IMR-90 (cell line): ENCODE measurements around the gene CDC7. TPM values are rescaled to one million over a fixed set of nuclear protein-coding genes. Genes with fewer than 3 reads are reported as not detected.

ENCODE experiments used
- ATAC-seq: fragments of 200-7000 bp; cut with Tn5 transposase; 2 replicates; pipeline ENCODE4 v1.9.1; 2020; ENCODE audit warnings: low read depth, mild to moderate bottlenecking, moderate library complexity
- BruUV-seq: library from RNA; stranded (reverse); fragments of 400-500 nt; replicated peaks from 2 replicates; lab custom pipeline; 2021; lab: Mats Ljungman, UMichigan
- CTCF ChIA-PET: fragments of 300-600 bp; formaldehyde crosslinking; extraction: SDS; loops from one replicate; lab custom pipeline; 2021; ENCODE audit warnings: antibody characterized with exemption; lab: Yijun Ruan, JAX
- POLR2A ChIA-PET: fragments of 300-600 bp; sonication (Branson Sonifier 250); formaldehyde crosslinking; loops from one replicate; lab custom pipeline; 2022; ENCODE audit warnings: antibody characterized with exemption; ENCODE audit not compliant: unreplicated experiment; lab: Charles Lee
- DNase-seq: peaks from one replicate; pipeline ENCODE4 v3.0.0; 2013
- H2AFZ ChIP-seq: replicated peaks from 2 replicates; pipeline ENCODE3; 2013; ENCODE audit warnings: low read length, mild to moderate bottlenecking; ENCODE audit not compliant: poor library complexity
- H2AK5ac ChIP-seq: 2 replicates; pipeline ENCODE4 v1.6.1; 2013; ENCODE audit warnings: low read depth, low read length, inconsistent platforms
- H2AK9ac ChIP-seq: replicated peaks from 2 replicates; pipeline ENCODE3; 2013; ENCODE audit warnings: mild to moderate bottlenecking, low read depth, low read length, moderate library complexity; ENCODE audit not compliant: poor library complexity
- H2BK120ac ChIP-seq: 2 replicates; pipeline ENCODE4 v1.6.1; 2013; ENCODE audit warnings: low read depth, low read length, inconsistent platforms
- H2BK15ac ChIP-seq: 3 replicates; pipeline ENCODE4 v1.6.1; 2013; ENCODE audit warnings: low read depth, low read length, inconsistent platforms
- H2BK20ac ChIP-seq: 2 replicates; pipeline ENCODE4 v1.6.1; 2013; ENCODE audit warnings: low read depth, mild to moderate bottlenecking, inconsistent platforms, low read length, moderate library complexity
- H2BK5ac ChIP-seq: 2 replicates; pipeline ENCODE4 v1.6.1; 2013; ENCODE audit warnings: mild to moderate bottlenecking, low read depth, low read length, inconsistent platforms; ENCODE audit not compliant: poor library complexity, severe bottlenecking
- H3K14ac ChIP-seq: replicated peaks from 2 replicates; pipeline ENCODE4 v1.6.1; 2013; ENCODE audit warnings: low read depth, low read length, inconsistent platforms
- H3K18ac ChIP-seq: 2 replicates; pipeline ENCODE4 v1.6.1; 2013; ENCODE audit warnings: low read depth, low read length, control low read depth
- H3K23ac ChIP-seq: 2 replicates; pipeline ENCODE4 v1.6.1; 2013; ENCODE audit warnings: low read depth, low read length, inconsistent platforms
- H3K27ac ChIP-seq: 2 replicates; pipeline ENCODE4 v1.5.1; 2013; ENCODE audit warnings: mild to moderate bottlenecking, control low read depth, low read length; ENCODE audit not compliant: insufficient read depth
- H3K27me3 ChIP-seq: 2 replicates; pipeline ENCODE4 v1.6.1; 2013; ENCODE audit warnings: low read length; ENCODE audit not compliant: control insufficient read depth, insufficient read depth
- H3K36me3 ChIP-seq: 2 replicates; pipeline ENCODE4 v1.6.1; 2013; ENCODE audit warnings: low read length, mixed read lengths; ENCODE audit not compliant: control insufficient read depth, insufficient read depth
- H3K4ac ChIP-seq: 2 replicates; pipeline ENCODE4 v1.6.1; 2013; ENCODE audit warnings: low read depth, low read length, inconsistent platforms
- H3K4me1 ChIP-seq: 2 replicates; pipeline ENCODE4 v1.6.1; 2013; ENCODE audit warnings: low read length, mixed read lengths; ENCODE audit not compliant: control insufficient read depth, insufficient read depth
- H3K4me2 ChIP-seq: 2 replicates; pipeline ENCODE4 v1.6.1; 2013; ENCODE audit warnings: low read depth, mild to moderate bottlenecking, control low read depth, low read length, moderate library complexity
- H3K4me3 ChIP-seq: 2 replicates; pipeline ENCODE4 v1.5.1; 2013; ENCODE audit warnings: low read depth, mild to moderate bottlenecking, control low read depth, low read length, moderate library complexity; ENCODE audit not compliant: insufficient read depth
- H3K56ac ChIP-seq: 2 replicates; pipeline ENCODE4 v1.6.1; 2013; ENCODE audit warnings: low read length, inconsistent platforms; ENCODE audit not compliant: insufficient read depth; ENCODE audit errors: extremely low read depth
- H3K79me1 ChIP-seq, 2 experiments: 2 replicates each; pipeline ENCODE4 v1.6.1; 2013; ENCODE audit warnings: low read length in 2 of 2, inconsistent platforms in 1 of 2, low read depth in 1 of 2
- H3K9ac ChIP-seq: 2 replicates; pipeline ENCODE4 v1.6.1; 2013; ENCODE audit warnings: low read depth, low read length, control low read depth
- H3K9me1 ChIP-seq: 2 replicates; pipeline ENCODE4 v1.6.1; 2013; ENCODE audit warnings: low read length, inconsistent platforms; ENCODE audit not compliant: insufficient read depth
- H3K9me3 ChIP-seq: 2 replicates; pipeline ENCODE4 v1.6.1; 2013; ENCODE audit warnings: low read length; ENCODE audit not compliant: control insufficient read depth, insufficient read depth
- H4K20me1 ChIP-seq: 2 replicates; pipeline ENCODE4 v1.6.1; 2013; ENCODE audit warnings: low read length, inconsistent platforms; ENCODE audit not compliant: insufficient read depth
- H4K5ac ChIP-seq: 2 replicates; pipeline ENCODE4 v1.6.1; 2013; ENCODE audit warnings: mild to moderate bottlenecking, low read depth, low read length, control low read depth
- H4K8ac ChIP-seq, 2 experiments: 2 replicates each; pipeline ENCODE4 v1.6.1; 2013; ENCODE audit warnings: low read depth in 2 of 2, low read length in 2 of 2, control low read depth in 1 of 2, inconsistent platforms in 1 of 2
- H4K91ac ChIP-seq: 2 replicates; pipeline ENCODE4 v1.6.1; 2013; ENCODE audit warnings: low read depth, low read length, inconsistent platforms; ENCODE audit not compliant: insufficient read depth
- BHLHE40 ChIP-seq: fragments of 150-350 bp; IDR thresholded peaks from 2 replicates; pipeline ENCODE4 v1.6.1; 2016; ENCODE audit warnings: mild to moderate bottlenecking, low read depth, low read length
- CHD1 ChIP-seq: IDR thresholded peaks from 2 replicates; pipeline ENCODE4 v1.6.1; 2012; ENCODE audit warnings: low read depth, low read length, improper control_type of control experiment
- FOS ChIP-seq: fragments of 150-350 bp; IDR thresholded peaks from 2 replicates; pipeline ENCODE4 v1.6.1; 2016; ENCODE audit warnings: low read depth, low read length
- MAZ ChIP-seq: IDR thresholded peaks from 2 replicates; pipeline ENCODE4 v1.6.1; 2012; ENCODE audit warnings: low read depth, mild to moderate bottlenecking, low read length, improper control_type of control experiment, moderate library complexity, borderline replicate concordance
- NFE2L2 ChIP-seq: fragments of 150-350 bp; IDR thresholded peaks from 2 replicates; pipeline ENCODE4 v1.6.1; 2016; ENCODE audit warnings: low read depth, mild to moderate bottlenecking, low read length
- POLR2A ChIP-seq: IDR thresholded peaks from 2 replicates; pipeline ENCODE4 v1.6.1; 2012; ENCODE audit warnings: mild to moderate bottlenecking, low read depth, low read length
- RFX5 ChIP-seq: IDR thresholded peaks from 2 replicates; pipeline ENCODE4 v1.8.0; 2012; ENCODE audit warnings: low read depth, mild to moderate bottlenecking, low read length, moderate library complexity
- WGBS, 2 experiments: methylation state at CpG; one replicate each; pipeline versions ENCODE4 v1.1.5 to v1.1.7; 2013; ENCODE audit warnings: missing lambda C conversion rate in 2 of 2; ENCODE audit not compliant: insufficient read length in 1 of 2; ENCODE audit errors: extremely low coverage in 2 of 2; 5-methylcytosine and 5-hydroxymethylcytosine counted together
- dilution Hi-C: fragments of 300-500 bp; cut with HindIII; formaldehyde crosslinking; loops from one replicate; pipeline ENCODE4 v1.14.3; 2018; ENCODE audit warnings: low sequenced_read_pairs; ENCODE audit not compliant: unreplicated experiment
- in situ Hi-C: fragments of 300-500 bp; cut with MboI; formaldehyde crosslinking; loops from 3 replicates; pipeline ENCODE4 v1.14.3; 2019; ENCODE audit warnings: low sequenced_read_pairs, inconsistent platforms, mixed read lengths
- intact Hi-C: fragments of 100-400 bp; cut with micrococcal nuclease; formaldehyde crosslinking; loops from 2 replicates; pipeline ENCODE4 v1.10.0; 2022
- polyA plus RNA-seq, 3 experiments: library from polyadenylated mRNA; depleted of rRNA; stranded (reverse); fragments of >200 nt; gene quantifications; 2 replicates each; pipeline ENCODE4 v1.2.3, GENCODE V29; 2012; ENCODE audit warnings: low replicate concordance in 1 of 3
- total RNA-seq: library from RNA; depleted of rRNA; stranded (reverse); fragments of >200 nt; gene quantifications from 2 replicates; pipeline ENCODE4 v1.2.3, GENCODE V29; 2012

Gene CDC7
- total and polyA plus RNA-seq, 2 of the 4 experiments (the other 2 are of a cell fraction): 4.3 to 4.7 TPM

- H4K8ac ChIP-seq: no peak overlapping the region
- no peaks in the 10 kb centered on the region for H3K79me1 ChIP-seq
- no peak overlapping the region for H3K27ac ChIP-seq
- no peak overlapping the region for H3K4me3 ChIP-seq
- no peak overlapping the region for H2BK120ac ChIP-seq
- TF ChIP-seq POLR2A: no peak
- TF ChIP-seq NFE2L2: no peak
- TF ChIP-seq RFX5: no peak
- no peak for TF ChIP-seq BHLHE40
- no peak for TF ChIP-seq FOS
- no peak for TF ChIP-seq MAZ
- no peak for TF ChIP-seq CHD1
- H3K4ac ChIP-seq: no peak overlapping the region
- H3K14ac ChIP-seq: no peak overlapping the region
- in situ Hi-C loops (no loop called here), dilution Hi-C loops (no loop called here), intact Hi-C loops (no loop called here)
- no peak overlapping the region for H2BK20ac ChIP-seq
- no peaks in the 10 kb centered on the region for H3K9me1 ChIP-seq
- H2AFZ ChIP-seq: no peak overlapping the region
- no peak overlapping the region for H2BK15ac ChIP-seq
- no peak overlapping the region for H3K4me2 ChIP-seq
- H3K4me1 ChIP-seq: no peaks in the 10 kb centered on the region
- ChIA-PET POLR2A (no interaction called here), CTCF (no interaction called here)
- 83% methylated on average over 7 of the region's 19 CpGs; no CpG with 5 or more reads in 1 of the 2 experiments for WGBS, 2 experiments
- H3K18ac ChIP-seq: no peak overlapping the region
- peaks cover 21% of the 10 kb centered on the region for H3K27me3 ChIP-seq
- ATAC-seq (no peak), DNase-seq (no peak)
- no peak overlapping the region for H4K5ac ChIP-seq
- no peak overlapping the region for H2AK9ac ChIP-seq
- no peak overlapping the region for H2AK5ac ChIP-seq
- H4K91ac ChIP-seq: no peak overlapping the region
- H3K9ac ChIP-seq: no peak overlapping the region
- H4K20me1 ChIP-seq: no peaks in the 10 kb centered on the region
- no peak overlapping the region for H3K56ac ChIP-seq
- no peak overlapping the region for H3K23ac ChIP-seq
- BruUV-seq: no TSS peak
- no peaks in the 10 kb centered on the region for H3K36me3 ChIP-seq
- H2BK5ac ChIP-seq: no peak overlapping the region
- H3K9me3 ChIP-seq: no peaks in the 10 kb centered on the region
These were observed 46.2 kb downstream of the CDC7 start for GRCh38 chr1:91546876-91547275.
